ENCODE measurements around the gene PDE9A. TPM values are rescaled to one million over a fixed set of nuclear protein-coding genes. Genes with fewer than 3 reads are reported as not detected.

The PDE9A gene
- total RNA-seq, 1 experiment from 2014 or later: 44.8 TPM

GRCh38 chr21:42784276-42784675 lies 130.9 kb downstream of the PDE9A start:
- Mint-ChIP-seq H3K36me3 (peaks cover 9% of the 10 kb centered on the region), H3K27me3 (ENCODE audit: low read depth) (peaks cover 48% of the 10 kb centered on the region)
- POLR2A ChIA-PET: no interaction called here

GRCh38 chr21:42784896-42785451 lies 131.6 kb downstream of the PDE9A start:
- ATAC-seq (no peak), DNase-seq (ENCODE audit: low spot score) (no peak)
- no peak overlapping the region for H3K4me3 Mint-ChIP-seq
- H3K27me3 Mint-ChIP-seq (ENCODE audit: low read depth): peaks cover 44% of the 10 kb centered on the region
- peaks cover 9% of the 10 kb centered on the region for H3K36me3 Mint-ChIP-seq
- no peak overlapping the region for H3K27ac Mint-ChIP-seq
- no peak for TF ChIP-seq ZNF671 (CRISPR knock-in tag; IDR thresholded peaks at IDR 0.05)
- no peak for TF ChIP-seq AR (CRISPR knock-in tag; IDR thresholded peaks at IDR 0.05)
- no peak for TF ChIP-seq ZNF423 (CRISPR knock-in tag; IDR thresholded peaks at IDR 0.05)
- no peak for TF ChIP-seq ZNF232 (CRISPR knock-in tag; IDR thresholded peaks at IDR 0.05)
- no peak for TF ChIP-seq GRHL2 (CRISPR knock-in tag; IDR thresholded peaks at IDR 0.05; ENCODE audit: insufficient replicate concordance, severe bottlenecking)
- TF ChIP-seq USF2 (CRISPR knock-in tag; IDR thresholded peaks at IDR 0.05): no peak
- no peak for TF ChIP-seq ZNF138 (CRISPR knock-in tag; conservative IDR thresholded peaks at IDR 0.05)
- TF ChIP-seq ZNF317 (CRISPR knock-in tag; IDR thresholded peaks at IDR 0.05; ENCODE audit: borderline replicate concordance, low read depth): no peak
- TF ChIP-seq ARID4B (CRISPR knock-in tag; IDR thresholded peaks at IDR 0.05; ENCODE audit: borderline replicate concordance): no peak
- no peak for TF ChIP-seq ZMAT4 (CRISPR knock-in tag; IDR thresholded peaks at IDR 0.05)
- no peak for TF ChIP-seq ZNF396 (CRISPR knock-in tag; IDR thresholded peaks at IDR 0.05; ENCODE audit: borderline replicate concordance)
- H3K4me1 Mint-ChIP-seq: peaks cover 48% of the 10 kb centered on the region
- ChIA-PET POLR2A (no interaction called here), CTCF (no interaction called here)
- peaks cover 7% of the 10 kb centered on the region for H3K9me3 Mint-ChIP-seq

More at GRCh38 chr21:42784276-42784675, 130.9 kb downstream of the PDE9A start:
- Mint-ChIP-seq H3K27ac (no peak overlapping the region), H3K4me3 (no peak overlapping the region), H3K4me1 (peaks cover 55% of the 10 kb centered on the region), H3K9me3 (peaks cover 7% of the 10 kb centered on the region)
- DNase-seq (ENCODE audit: low spot score) (no peak), ATAC-seq (peak; percentile 4; the same call in 1 of the 2 replicates)
- TF ChIP-seq CBFB (CRISPR knock-in tag; IDR thresholded peaks at IDR 0.05; ENCODE audit: low read depth): no peak
- no peak for TF ChIP-seq CTCF (IDR thresholded peaks at IDR 0.05)
- no peak for TF ChIP-seq MYBL2 (CRISPR knock-in tag; IDR thresholded peaks at IDR 0.05)
- TF ChIP-seq ETV6 (CRISPR knock-in tag; IDR thresholded peaks at IDR 0.05): no peak
- CTCF ChIA-PET: interaction anchor here (1.6 to 2.0 kb wide), 2 partner anchors 8 to 191 kb away, joined by 3 to 10 read pairs; no protein-coding TSS in a partner anchor

All from WTC11 (cell line).